ENCODE measurements around the gene CYB5D1.

GRCh38 chr17:7846063-7846735, 11.6 kb upstream of the CYB5D1 start:
- TF ChIP-seq, protein P1, sequence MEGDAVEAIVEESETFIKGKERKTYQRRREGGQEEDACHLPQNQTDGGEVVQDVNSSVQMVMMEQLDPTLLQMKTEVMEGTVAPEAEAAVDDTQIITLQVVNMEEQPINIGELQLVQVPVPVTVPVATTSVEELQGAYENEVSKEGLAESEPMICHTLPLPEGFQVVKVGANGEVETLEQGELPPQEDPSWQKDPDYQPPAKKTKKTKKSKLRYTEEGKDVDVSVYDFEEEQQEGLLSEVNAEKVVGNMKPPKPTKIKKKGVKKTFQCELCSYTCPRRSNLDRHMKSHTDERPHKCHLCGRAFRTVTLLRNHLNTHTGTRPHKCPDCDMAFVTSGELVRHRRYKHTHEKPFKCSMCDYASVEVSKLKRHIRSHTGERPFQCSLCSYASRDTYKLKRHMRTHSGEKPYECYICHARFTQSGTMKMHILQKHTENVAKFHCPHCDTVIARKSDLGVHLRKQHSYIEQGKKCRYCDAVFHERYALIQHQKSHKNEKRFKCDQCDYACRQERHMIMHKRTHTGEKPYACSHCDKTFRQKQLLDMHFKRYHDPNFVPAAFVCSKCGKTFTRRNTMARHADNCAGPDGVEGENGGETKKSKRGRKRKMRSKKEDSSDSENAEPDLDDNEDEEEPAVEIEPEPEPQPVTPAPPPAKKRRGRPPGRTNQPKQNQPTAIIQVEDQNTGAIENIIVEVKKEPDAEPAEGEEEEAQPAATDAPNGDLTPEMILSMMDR (IDR thresholded peaks at IDR 0.05) = no peak
- no peak for TF ChIP-seq POLR2A (IDR thresholded peaks at IDR 0.05)
- no peak for TF ChIP-seq EP300 (IDR thresholded peaks at IDR 0.05)

Data from tibial nerve (tissue), 4 donors.